ENCODE results near the gene WASHC2C. TPM values are rescaled to one million over a fixed set of nuclear protein-coding genes. Genes with fewer than 3 reads are reported as not detected.

WASHC2C gene
- total RNA-seq, 1 donor from 2014 or later: 61.5 TPM

Other genes starting within 250 kb of the WASHC2C start
- gene ZFAND4, start 54.5 kb upstream of the WASHC2C start, total RNA-seq: 15.7 TPM
- 16.3 TPM for gene AGAP4, start 120.2 kb downstream of the WASHC2C start, total RNA-seq
- gene TIMM23, start 245.2 kb downstream of the WASHC2C start, total RNA-seq: 34.2 TPM

All from lower lobe of right lung (tissue), 1 donor.